Peyer's patch (tissue), 4 donors: Measurements from ENCODE around the gene KRTAP9-7.

Source experiments
- POLR2A ChIP-seq, 2 donors: fragments of 450-650 bp; IDR thresholded peaks; one replicate each; pipeline ENCODE4 v1.5.1; 2017; ENCODE audit warnings: antibody characterized with exemption in 2 of 2, mild to moderate bottlenecking in 2 of 2, moderate library complexity in 2 of 2
- TF ChIP-seq, protein P1 (sequence below), 6 experiments: fragments of 450-650 bp in 4 of 6; fragments of 200-600 bp in 2 of 6; sonication (generic) in 1 of 6; IDR thresholded peaks; one replicate each; pipeline ENCODE4 v1.5.1; 2017 to 2019; ENCODE audit warnings: antibody characterized with exemption in 6 of 6, mild to moderate bottlenecking in 3 of 6, moderate library complexity in 1 of 6

- TF ChIP-seq, protein P1, sequence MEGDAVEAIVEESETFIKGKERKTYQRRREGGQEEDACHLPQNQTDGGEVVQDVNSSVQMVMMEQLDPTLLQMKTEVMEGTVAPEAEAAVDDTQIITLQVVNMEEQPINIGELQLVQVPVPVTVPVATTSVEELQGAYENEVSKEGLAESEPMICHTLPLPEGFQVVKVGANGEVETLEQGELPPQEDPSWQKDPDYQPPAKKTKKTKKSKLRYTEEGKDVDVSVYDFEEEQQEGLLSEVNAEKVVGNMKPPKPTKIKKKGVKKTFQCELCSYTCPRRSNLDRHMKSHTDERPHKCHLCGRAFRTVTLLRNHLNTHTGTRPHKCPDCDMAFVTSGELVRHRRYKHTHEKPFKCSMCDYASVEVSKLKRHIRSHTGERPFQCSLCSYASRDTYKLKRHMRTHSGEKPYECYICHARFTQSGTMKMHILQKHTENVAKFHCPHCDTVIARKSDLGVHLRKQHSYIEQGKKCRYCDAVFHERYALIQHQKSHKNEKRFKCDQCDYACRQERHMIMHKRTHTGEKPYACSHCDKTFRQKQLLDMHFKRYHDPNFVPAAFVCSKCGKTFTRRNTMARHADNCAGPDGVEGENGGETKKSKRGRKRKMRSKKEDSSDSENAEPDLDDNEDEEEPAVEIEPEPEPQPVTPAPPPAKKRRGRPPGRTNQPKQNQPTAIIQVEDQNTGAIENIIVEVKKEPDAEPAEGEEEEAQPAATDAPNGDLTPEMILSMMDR (IDR thresholded peaks at IDR 0.05), result no peak
- TF ChIP-seq POLR2A (IDR thresholded peaks at IDR 0.05), result no peak
Observed at GRCh38 chr17:41265078-41265477, 10.4 kb upstream of the KRTAP9-7 start, which contains the start of gene KRTAP9-6.
